GM23338 (cell line): Measurements from ENCODE around the gene OOEP.

Experiments
- CREB1 ChIP-seq: fragments of 250-450 bp; sonication (Bioruptor Pico); IDR thresholded peaks from 2 replicates; pipeline ENCODE4 v1.5.0; 2020; ENCODE audit warnings: low read depth, mild to moderate bottlenecking, moderate library complexity
- CTCF ChIP-seq, 2 experiments: fragments of 200-600 bp in 1 of 2; sonication (generic) in 1 of 2; conservative IDR thresholded peaks; 2 replicates each; pipeline versions ENCODE4 v1.5.1 to v1.6.1; 2016 to 2017; ENCODE audit warnings: antibody characterized with exemption in 2 of 2, low read depth in 2 of 2, mild to moderate bottlenecking in 2 of 2, moderate library complexity in 1 of 2
- ETS1 ChIP-seq: IDR thresholded peaks from 2 replicates; pipeline ENCODE4 v1.6.1; 2016; ENCODE audit warnings: antibody characterized with exemption
- EZH2 ChIP-seq: fragments of 200-600 bp; sonication (generic); IDR thresholded peaks from one replicate; pipeline ENCODE4 v1.8.0; 2017; ENCODE audit warnings: antibody characterized with exemption, mild to moderate bottlenecking, low read depth; ENCODE audit not compliant: unreplicated experiment
- EZH2phosphoT487 ChIP-seq: fragments of 200-600 bp; sonication (generic); IDR thresholded peaks from one replicate; pipeline ENCODE4 v1.8.1; 2018; ENCODE audit warnings: antibody characterized with exemption; ENCODE audit not compliant: unreplicated experiment
- JUNB ChIP-seq: IDR thresholded peaks from one replicate; pipeline ENCODE4 v1.6.1; 2016; ENCODE audit warnings: antibody characterized with exemption; ENCODE audit not compliant: unreplicated experiment
- NANOG ChIP-seq: IDR thresholded peaks from 2 replicates; pipeline ENCODE4 v1.6.1; 2016; ENCODE audit warnings: antibody characterized with exemption, borderline replicate concordance
- POLR2AphosphoS5 ChIP-seq: IDR thresholded peaks from 2 replicates; pipeline ENCODE4 v1.6.1; 2016; ENCODE audit warnings: antibody characterized with exemption, low read depth
- REST ChIP-seq: IDR thresholded peaks from one replicate; pipeline ENCODE4 v1.6.1; 2018; ENCODE audit warnings: antibody characterized with exemption; ENCODE audit not compliant: unreplicated experiment
- STAT1 ChIP-seq: IDR thresholded peaks from one replicate; pipeline ENCODE4 v1.6.1; 2016; ENCODE audit warnings: antibody characterized with exemption; ENCODE audit not compliant: unreplicated experiment

DNA sequence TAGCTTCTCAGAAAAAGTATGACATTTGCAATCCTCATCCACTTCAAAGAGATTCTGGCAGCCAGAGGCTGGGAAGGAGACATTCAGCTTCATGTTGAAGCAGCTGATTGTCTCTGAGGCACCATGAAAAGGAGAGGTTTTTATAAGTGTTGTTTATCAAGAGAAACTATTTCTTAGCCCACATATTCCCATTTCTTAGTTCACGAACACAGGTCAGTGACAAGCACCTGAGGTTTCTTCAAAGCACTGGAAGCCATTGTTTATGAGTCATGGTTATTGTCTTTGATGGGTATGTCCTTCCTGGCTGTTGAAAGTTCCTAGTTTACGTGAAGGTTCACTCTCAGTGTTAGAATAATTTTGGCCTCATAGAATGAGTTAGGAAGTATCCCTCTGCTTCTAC lies 22.0 kb upstream of the OOEP start:
- TF ChIP-seq EZH2phosphoT487 (no peak), CTCF (conservative IDR thresholded peaks at IDR 0.05; ENCODE audit: low read depth in 2 of 2) (no peak), EZH2 (no peak), JUNB (no peak), POLR2AphosphoS5 (no peak), REST (no peak), STAT1 (no peak), CREB1 (CRISPR knock-in tag) (no peak), NANOG (no peak), ETS1 (no peak)
